ENCODE results near the gene ZMYND19. TPM values are rescaled to one million over a fixed set of nuclear protein-coding genes. Genes with fewer than 3 reads are reported as not detected.
"Not testable (repeated sequence)": the region's sequence is repeated elsewhere in the genome, so short reads cannot be mapped to it uniquely, and the experiment has no call there.

Gene ZMYND19
- total RNA-seq, 1 donor from 2014 or later: 13.7 TPM

DNA sequence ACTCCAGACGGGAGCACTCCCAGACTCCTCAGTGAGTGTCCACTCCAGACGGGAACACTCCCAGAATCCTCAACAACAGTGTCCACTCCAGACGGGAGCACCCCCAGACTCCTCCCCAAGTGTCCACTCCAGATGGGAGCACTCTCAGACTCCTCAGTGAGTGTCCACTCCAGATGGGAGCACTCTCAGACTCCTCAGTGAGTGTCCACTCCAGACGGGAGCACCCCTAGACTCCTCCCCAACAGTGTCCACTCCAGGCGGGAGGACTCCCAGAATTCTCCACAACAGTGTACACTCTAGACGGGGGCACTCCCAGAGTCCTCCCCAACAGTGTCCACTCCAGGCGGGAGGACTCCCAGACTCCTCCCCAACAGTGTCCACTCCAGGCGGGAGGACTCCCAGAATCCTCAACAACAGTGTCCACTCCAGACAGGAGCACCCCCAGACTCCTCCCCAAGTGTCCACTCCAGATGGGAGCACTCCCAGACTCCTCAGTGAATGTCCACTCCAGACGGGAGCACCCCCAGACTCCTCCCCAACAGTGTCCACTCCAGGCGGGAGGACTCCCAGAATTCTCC is 57.3 kb downstream of the ZMYND19 start:
- DNase-seq (ENCODE audit: low read depth in 2 of 2): not testable (repeated sequence)

Other genes starting within 250 kb of the ZMYND19 start
- 12.2 and 20.1 TPM in 2 replicates for gene EXD3, start 167.3 kb downstream of the ZMYND19 start, total RNA-seq
- gene NOXA1, start 167.1 kb downstream of the ZMYND19 start, total RNA-seq: 1.3 and 2.1 TPM in 2 replicates
- 0.25 and 0.26 TPM in 2 replicates for gene ENTPD8, start 149.2 kb downstream of the ZMYND19 start, total RNA-seq
- 13.2 and 23.8 TPM in 2 replicates for gene NSMF, start 131.2 kb downstream of the ZMYND19 start, total RNA-seq
- gene PNPLA7, start 40.1 kb downstream of the ZMYND19 start, total RNA-seq: 0.39 and 1.1 TPM in 2 replicates
- 45.6 and 45.8 TPM in 2 replicates for gene MRPL41, start 38.6 kb downstream of the ZMYND19 start, total RNA-seq
- gene DPH7, start 11.6 kb downstream of the ZMYND19 start, total RNA-seq: 15.5 and 20.4 TPM in 2 replicates
- gene ARRDC1, start 15.2 kb upstream of the ZMYND19 start, total RNA-seq: 22.3 and 26.8 TPM in 2 replicates
- 38.3 and 47.4 TPM in 2 replicates for gene EHMT1, start 28.5 kb upstream of the ZMYND19 start, total RNA-seq

Measured in dermis microvascular lymphatic vessel endothelial cell (primary cell).